HEK293T (cell line): ENCODE measurements around the gene FSIP1.

Experiments used
- CTCF ChIA-PET: fragments of 350-600 bp; formaldehyde crosslinking; extraction: SDS; loops from one replicate; lab custom pipeline; 2021; ENCODE audit warnings: antibody characterized with exemption, inconsistent platforms; lab: Yijun Ruan, JAX
- POLR2A ChIA-PET: fragments of 350-600 bp; formaldehyde crosslinking; extraction: SDS; loops from one replicate; lab custom pipeline; 2020; ENCODE audit warnings: antibody characterized with exemption, inconsistent platforms; lab: Yijun Ruan, JAX
- DNase-seq: peaks from one replicate; pipeline ENCODE4 v3.0.0; 2012; ENCODE audit warnings: mixed read lengths; ENCODE audit errors: extremely low spot score
- ARNT ChIP-seq: fragments of 450-650 bp; IDR thresholded peaks from 2 replicates; pipeline ENCODE4 v1.6.1; 2017; ENCODE audit warnings: mild to moderate bottlenecking
- BHLHE40 ChIP-seq: fragments of 450-650 bp; IDR thresholded peaks from 2 replicates; pipeline ENCODE4 v1.6.1; 2016; ENCODE audit warnings: mild to moderate bottlenecking, moderate library complexity, borderline replicate concordance
- CTBP1 ChIP-seq: fragments of 450-650 bp; IDR thresholded peaks from 2 replicates; pipeline ENCODE4 v1.6.1; 2016; ENCODE audit warnings: borderline replicate concordance
- ELF4 ChIP-seq: fragments of 450-650 bp; IDR thresholded peaks from 2 replicates; pipeline ENCODE4 v1.6.1; 2017; ENCODE audit warnings: antibody characterized with exemption
- FOXA1 ChIP-seq: fragments of 450-650 bp; IDR thresholded peaks from 2 replicates; pipeline ENCODE4 v1.6.1; 2016; ENCODE audit warnings: mild to moderate bottlenecking
- FOXK2 ChIP-seq: fragments of 450-650 bp; IDR thresholded peaks from 2 replicates; pipeline ENCODE4 v1.6.1; 2016; ENCODE audit warnings: mild to moderate bottlenecking
- FOXM1 ChIP-seq: fragments of 450-650 bp; IDR thresholded peaks from 2 replicates; pipeline ENCODE4 v1.6.1; 2017; ENCODE audit warnings: mild to moderate bottlenecking, borderline replicate concordance
- HDGF ChIP-seq: fragments of 450-650 bp; IDR thresholded peaks from 2 replicates; pipeline ENCODE4 v1.6.1; 2017; ENCODE audit warnings: antibody characterized with exemption, borderline replicate concordance
- L3MBTL2 ChIP-seq: fragments of 450-650 bp; conservative IDR thresholded peaks from 2 replicates; pipeline ENCODE4 v1.6.1; 2016; ENCODE audit warnings: mild to moderate bottlenecking
- LEF1 ChIP-seq: fragments of 450-650 bp; IDR thresholded peaks from 2 replicates; pipeline ENCODE4 v1.6.1; 2017; ENCODE audit warnings: mild to moderate bottlenecking, borderline replicate concordance
- NFRKB ChIP-seq: fragments of 450-650 bp; IDR thresholded peaks from 2 replicates; pipeline ENCODE4 v1.6.1; 2016; ENCODE audit warnings: mild to moderate bottlenecking, moderate library complexity
- PKNOX1 ChIP-seq: fragments of 450-650 bp; IDR thresholded peaks from 2 replicates; pipeline ENCODE4 v1.6.1; 2016
- SP1 ChIP-seq: fragments of 450-650 bp; IDR thresholded peaks from 2 replicates; pipeline ENCODE4 v1.6.1; 2017
- SUZ12 ChIP-seq: fragments of 450-650 bp; IDR thresholded peaks from 2 replicates; pipeline ENCODE4 v1.6.1; 2016; ENCODE audit warnings: mild to moderate bottlenecking
- TARDBP ChIP-seq: fragments of 450-650 bp; IDR thresholded peaks from 2 replicates; pipeline ENCODE4 v1.6.1; 2016
- ZNF384 ChIP-seq: fragments of 450-650 bp; IDR thresholded peaks from 2 replicates; pipeline ENCODE4 v1.6.1; 2016

Gene FSIP1

GRCh38 chr15:39625451-39625850 lies 157.2 kb downstream of the FSIP1 start:
- CTCF ChIA-PET: no interaction called here

GRCh38 chr15:39624806-39625205 lies 157.8 kb downstream of the FSIP1 start:
- DNase-seq: no peak
- ChIA-PET POLR2A (no interaction called here), CTCF (no interaction called here)
- TF ChIP-seq NFRKB (no peak), L3MBTL2 (no peak), TARDBP (no peak), ZNF384 (no peak), LEF1 (no peak), FOXK2 (no peak), HDGF (no peak), BHLHE40 (no peak), ARNT (no peak), FOXM1 (no peak), FOXA1 (no peak), SUZ12 (no peak), SP1 (no peak), ELF4 (no peak), PKNOX1 (no peak), CTBP1 (no peak)

More at GRCh38 chr15:39625451-39625850, 157.2 kb downstream of the FSIP1 start:
- no peak for DNase-seq
- no peak for TF ChIP-seq HDGF
- TF ChIP-seq FOXM1: no peak
- no peak for TF ChIP-seq FOXA1
- TF ChIP-seq NFRKB: no peak
- TF ChIP-seq PKNOX1: no peak
- TF ChIP-seq TARDBP: no peak
- TF ChIP-seq L3MBTL2: no peak
- TF ChIP-seq FOXK2: no peak
- no peak for TF ChIP-seq ZNF384
- TF ChIP-seq CTBP1: no peak
- no peak for TF ChIP-seq SUZ12
- no peak for TF ChIP-seq ELF4
- TF ChIP-seq BHLHE40: no peak
- no peak for TF ChIP-seq ARNT
- TF ChIP-seq SP1: no peak
- TF ChIP-seq LEF1: no peak
- POLR2A ChIA-PET: no interaction called here

- ChIA-PET CTCF (no interaction called here), POLR2A (no interaction called here)
- no peak for TF ChIP-seq SUZ12
- TF ChIP-seq ZNF384: no peak
- TF ChIP-seq CTBP1: no peak
- TF ChIP-seq TARDBP: no peak
- TF ChIP-seq FOXM1: no peak
- no peak for TF ChIP-seq HDGF
- TF ChIP-seq FOXA1: no peak
- TF ChIP-seq NFRKB: no peak
- TF ChIP-seq FOXK2: no peak
- no peak for TF ChIP-seq SP1
- no peak for DNase-seq
Observed at GRCh38 chr15:39623529-39623931, 159.1 kb downstream of the FSIP1 start.

GRCh38 chr15:39622660-39623516 lies 159.8 kb downstream of the FSIP1 start:
- POLR2A ChIA-PET: no interaction called here
- no peak for DNase-seq
- CTCF ChIA-PET: no interaction called here
- TF ChIP-seq CTBP1 (no peak), TARDBP (no peak), ELF4 (no peak), SUZ12 (no peak), PKNOX1 (no peak), HDGF (no peak), ZNF384 (no peak), NFRKB (no peak), L3MBTL2 (no peak), ARNT (no peak), BHLHE40 (no peak), FOXA1 (no peak), FOXM1 (no peak), LEF1 (no peak), FOXK2 (no peak), SP1 (no peak)

- DNase-seq: no peak
- ChIA-PET POLR2A (no interaction called here), CTCF (no interaction called here)
- TF ChIP-seq NFRKB (no peak), FOXK2 (no peak), HDGF (no peak), ELF4 (no peak)
Observed at GRCh38 chr15:39621976-39622375, 160.7 kb downstream of the FSIP1 start.

GRCh38 chr15:39621210-39621609 lies 161.4 kb downstream of the FSIP1 start:
- CTCF ChIA-PET: no interaction called here
- POLR2A ChIA-PET: no interaction called here

More at GRCh38 chr15:39621210-39621609, 161.4 kb downstream of the FSIP1 start:
- DNase-seq: no peak
- TF ChIP-seq SP1 (no peak), FOXK2 (no peak), TARDBP (no peak), FOXA1 (no peak), PKNOX1 (no peak), FOXM1 (no peak), ZNF384 (no peak), ELF4 (no peak), BHLHE40 (no peak)
